Keratinocyte (primary cell): Measurements from ENCODE around the gene NUP205. TPM values are rescaled to one million over a fixed set of nuclear protein-coding genes. Genes with fewer than 3 reads are reported as not detected.

Experiments
- DNase-seq: peaks from one replicate; pipeline ENCODE4 v3.0.0-alpha.2; 2011; ENCODE audit warnings: low read depth, missing footprints, low spot score
- FAIRE-seq: peaks from 2 replicates; lab custom pipeline; 2011; peaks lifted over from hg19 to GRCh38; lab: Jason Lieb, UNC
- H2AFZ ChIP-seq: 2 replicates; pipeline ENCODE4 v1.6.0; 2012; ENCODE audit warnings: low read length, control low read depth, inconsistent platforms; ENCODE audit not compliant: control insufficient read depth
- H3K27ac ChIP-seq: 2 replicates; pipeline ENCODE4 v1.5.1; 2011; ENCODE audit warnings: low read length; ENCODE audit not compliant: control insufficient read depth, insufficient read depth
- H3K27me3 ChIP-seq: 3 replicates; pipeline ENCODE4 v1.6.0; 2011; ENCODE audit warnings: low read length; ENCODE audit not compliant: control insufficient read depth, insufficient read depth; ENCODE audit errors: extremely low read depth
- H3K36me3 ChIP-seq, 2 experiments: 2 replicates in 1 of 2; 3 replicates in 1 of 2; pipeline ENCODE4 v1.5.1; 2011; ENCODE audit warnings: low read length in 2 of 2, mild to moderate bottlenecking in 1 of 2; ENCODE audit not compliant: control insufficient read depth in 2 of 2, insufficient read depth in 2 of 2; ENCODE audit errors: extremely low read depth in 1 of 2
- H3K4me1 ChIP-seq: 3 replicates; pipeline ENCODE4 v1.5.1; 2011; ENCODE audit warnings: low read length; ENCODE audit not compliant: control insufficient read depth, insufficient read depth; ENCODE audit errors: extremely low read depth
- H3K4me2 ChIP-seq: 3 replicates; pipeline ENCODE4 v1.6.0; 2011; ENCODE audit warnings: low read depth, low read length; ENCODE audit not compliant: control insufficient read depth, insufficient read depth; ENCODE audit errors: extremely low read depth
- H3K4me3 ChIP-seq, 3 experiments: fragments of 200-600 bp in 1 of 3; sonication (generic) in 1 of 3; 2 replicates in 2 of 3; 3 replicates in 1 of 3; pipeline ENCODE4 v1.5.1; 2011 to 2016; ENCODE audit warnings: low read length in 3 of 3, mild to moderate bottlenecking in 3 of 3, control low read depth in 2 of 3, inconsistent platforms in 1 of 3, low read depth in 1 of 3, mixed read lengths in 1 of 3, mixed run types in 1 of 3, moderate library complexity in 1 of 3; ENCODE audit not compliant: control insufficient read depth in 2 of 3, insufficient read depth in 2 of 3; ENCODE audit errors: extremely low read depth in 1 of 3
- H3K79me2 ChIP-seq: 2 replicates; pipeline ENCODE4 v1.6.0; 2012; ENCODE audit warnings: low read length; ENCODE audit not compliant: control insufficient read depth, insufficient read depth
- H3K9ac ChIP-seq: 3 replicates; pipeline ENCODE4 v1.6.0; 2011; ENCODE audit warnings: low read length; ENCODE audit not compliant: control insufficient read depth, insufficient read depth; ENCODE audit errors: extremely low read depth
- H3K9me1 ChIP-seq: 3 replicates; pipeline ENCODE4 v1.6.0; 2011; ENCODE audit warnings: low read length; ENCODE audit not compliant: control insufficient read depth, insufficient read depth; ENCODE audit errors: extremely low read depth
- H3K9me3 ChIP-seq: 2 replicates; pipeline ENCODE4 v1.5.1; 2012; ENCODE audit warnings: low read depth, low read length; ENCODE audit not compliant: control insufficient read depth
- H4K20me1 ChIP-seq: 3 replicates; pipeline ENCODE4 v1.6.0; 2011; ENCODE audit warnings: low read length; ENCODE audit not compliant: control insufficient read depth, insufficient read depth; ENCODE audit errors: extremely low read depth
- EZH2 ChIP-seq: IDR thresholded peaks from one replicate; pipeline ENCODE4 v1.6.1; 2012; ENCODE audit warnings: inconsistent platforms, mild to moderate bottlenecking, low read length, moderate library complexity
- dilution Hi-C: fragments of 300-500 bp; cut with MboI; formaldehyde crosslinking; loops from one replicate; pipeline ENCODE4 v1.7.0; 2020; ENCODE audit warnings: low sequenced_read_pairs; ENCODE audit not compliant: extremely low pct_ligation_motif_present
- polyA plus RNA-seq, 5 experiments: library from polyadenylated mRNA; depleted of rRNA in 3 of 5; stranded (reverse) in 3 of 5; stranded (forward) in 1 of 5; unstranded in 1 of 5; fragments of >200 nt; gene quantifications; 1 replicate in 1 of 5; 2 replicates in 3 of 5; 3 replicates in 1 of 5; pipeline versions ENCODE4 v1.2.1 to v1.2.3, GENCODE V29; 2011 to 2012; ENCODE audit warnings: missing spikeins in 2 of 5, low read depth in 1 of 5, low replicate concordance in 1 of 5
- TF ChIP-seq, protein P1 (sequence below), 3 experiments: IDR thresholded peaks in 1 of 3; conservative IDR thresholded peaks in 1 of 3; optimal IDR thresholded peaks in 1 of 3; 2 replicates in 2 of 3; 3 replicates in 1 of 3; pipeline versions ENCODE3 to v1.5.1; 2011; ENCODE audit warnings: low read length in 3 of 3, mild to moderate bottlenecking in 3 of 3, moderate library complexity in 2 of 3, control low read depth in 1 of 3, inconsistent platforms in 1 of 3; ENCODE audit not compliant: insufficient read depth in 2 of 3; ENCODE audit errors: extremely low read depth in 1 of 3

The NUP205 gene
- polyA plus RNA-seq, 1 donor (not counting 4 experiments of a cell fraction or from before 2014, with no cell fraction given) = 74.6 TPM

DNA sequence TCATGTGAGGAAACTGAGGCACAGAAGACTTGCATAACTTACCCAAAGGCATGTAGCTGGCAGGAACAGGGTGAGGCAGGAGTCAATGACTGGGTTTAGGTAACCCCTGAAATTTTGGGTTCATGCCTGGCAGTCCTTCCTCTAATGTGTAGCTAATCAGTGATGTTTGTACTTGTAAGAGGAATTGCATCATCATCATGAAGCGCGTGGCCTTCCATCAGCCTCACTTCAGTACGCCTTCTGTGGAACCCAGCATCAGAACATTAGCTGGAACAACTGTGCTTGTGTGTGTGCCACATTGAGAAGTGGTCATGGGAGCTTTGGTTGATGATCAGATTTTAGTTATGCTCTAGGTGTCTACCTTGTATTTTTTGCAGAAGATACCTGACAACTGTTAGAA lies 86.4 kb downstream of the NUP205 start:
- no peak for FAIRE-seq
- Histone ChIP-seq H4K20me1 (no peaks in the 10 kb centered on the region), H3K27ac (peak overlapping the region; percentile 13), H2AFZ (no peak overlapping the region), H3K9me3 (no peaks in the 10 kb centered on the region), H3K4me3 (no peak overlapping the region), H3K27me3 (no peaks in the 10 kb centered on the region), H3K9me1 (no peaks in the 10 kb centered on the region), H3K9ac (no peak overlapping the region), H3K4me1 (no peaks in the 10 kb centered on the region), H3K36me3 (peaks cover 14 to 29% of the 10 kb centered on the region in 2 experiments), H3K79me2 (no peaks in the 10 kb centered on the region), H3K4me2 (no peak overlapping the region)
- no peak for DNase-seq
- dilution Hi-C loops = no loop called here
- TF ChIP-seq EZH2 = no peak
- TF ChIP-seq, protein P1, sequence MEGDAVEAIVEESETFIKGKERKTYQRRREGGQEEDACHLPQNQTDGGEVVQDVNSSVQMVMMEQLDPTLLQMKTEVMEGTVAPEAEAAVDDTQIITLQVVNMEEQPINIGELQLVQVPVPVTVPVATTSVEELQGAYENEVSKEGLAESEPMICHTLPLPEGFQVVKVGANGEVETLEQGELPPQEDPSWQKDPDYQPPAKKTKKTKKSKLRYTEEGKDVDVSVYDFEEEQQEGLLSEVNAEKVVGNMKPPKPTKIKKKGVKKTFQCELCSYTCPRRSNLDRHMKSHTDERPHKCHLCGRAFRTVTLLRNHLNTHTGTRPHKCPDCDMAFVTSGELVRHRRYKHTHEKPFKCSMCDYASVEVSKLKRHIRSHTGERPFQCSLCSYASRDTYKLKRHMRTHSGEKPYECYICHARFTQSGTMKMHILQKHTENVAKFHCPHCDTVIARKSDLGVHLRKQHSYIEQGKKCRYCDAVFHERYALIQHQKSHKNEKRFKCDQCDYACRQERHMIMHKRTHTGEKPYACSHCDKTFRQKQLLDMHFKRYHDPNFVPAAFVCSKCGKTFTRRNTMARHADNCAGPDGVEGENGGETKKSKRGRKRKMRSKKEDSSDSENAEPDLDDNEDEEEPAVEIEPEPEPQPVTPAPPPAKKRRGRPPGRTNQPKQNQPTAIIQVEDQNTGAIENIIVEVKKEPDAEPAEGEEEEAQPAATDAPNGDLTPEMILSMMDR (optimal IDR thresholded peaks at IDR 0.05 in 1 of 3, IDR thresholded peaks at IDR 0.05 in 1 of 3, conservative IDR thresholded peaks at IDR 0.05 in 1 of 3; ENCODE audit: extremely low read depth in 1 of 3, insufficient read depth in 2 of 3, low read length in 3 of 3) = no peak

DNA sequence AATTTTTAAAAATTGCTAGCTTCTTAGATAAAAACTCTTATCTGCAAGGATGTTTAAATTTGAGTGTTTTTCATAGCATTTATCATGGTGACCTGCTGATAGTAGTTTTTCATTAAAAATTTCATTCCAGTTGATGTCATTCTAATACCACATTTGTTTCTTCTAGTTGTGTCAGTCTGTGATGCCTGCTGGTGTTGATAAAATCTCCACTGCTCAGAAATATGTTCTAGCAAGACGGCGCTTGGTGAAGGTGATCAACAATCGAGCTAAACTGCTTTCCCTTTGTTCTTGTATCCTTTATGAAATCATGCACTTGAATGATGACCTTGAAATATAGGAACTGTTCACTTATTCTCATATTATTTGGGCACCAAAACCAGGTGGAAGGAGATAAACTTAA lies 87.0 kb downstream of the NUP205 start:
- H3K4me2 ChIP-seq = no peak overlapping the region
- H2AFZ ChIP-seq = no peak overlapping the region
- H3K36me3 ChIP-seq = peaks cover 14 to 29% of the 10 kb centered on the region in 2 experiments
- no peak overlapping the region for H3K9ac ChIP-seq
- H3K9me1 ChIP-seq = no peaks in the 10 kb centered on the region
- H3K27ac ChIP-seq = no peak overlapping the region
- dilution Hi-C loops = no loop called here
- no peak for FAIRE-seq
- H3K4me3 ChIP-seq = no peak overlapping the region
- no peaks in the 10 kb centered on the region for H3K4me1 ChIP-seq
- H3K9me3 ChIP-seq = no peaks in the 10 kb centered on the region
- no peak for DNase-seq
- H4K20me1 ChIP-seq = no peaks in the 10 kb centered on the region
- no peaks in the 10 kb centered on the region for H3K79me2 ChIP-seq
- H3K27me3 ChIP-seq = no peaks in the 10 kb centered on the region
- TF ChIP-seq EZH2 = no peak
- TF ChIP-seq, protein P1 (optimal IDR thresholded peaks at IDR 0.05 in 1 of 3, IDR thresholded peaks at IDR 0.05 in 1 of 3, conservative IDR thresholded peaks at IDR 0.05 in 1 of 3; ENCODE audit: extremely low read depth in 1 of 3, insufficient read depth in 2 of 3, low read length in 3 of 3) = no peak
